ENCODE results near the gene KIRREL3.

The KIRREL3 gene

DNA sequence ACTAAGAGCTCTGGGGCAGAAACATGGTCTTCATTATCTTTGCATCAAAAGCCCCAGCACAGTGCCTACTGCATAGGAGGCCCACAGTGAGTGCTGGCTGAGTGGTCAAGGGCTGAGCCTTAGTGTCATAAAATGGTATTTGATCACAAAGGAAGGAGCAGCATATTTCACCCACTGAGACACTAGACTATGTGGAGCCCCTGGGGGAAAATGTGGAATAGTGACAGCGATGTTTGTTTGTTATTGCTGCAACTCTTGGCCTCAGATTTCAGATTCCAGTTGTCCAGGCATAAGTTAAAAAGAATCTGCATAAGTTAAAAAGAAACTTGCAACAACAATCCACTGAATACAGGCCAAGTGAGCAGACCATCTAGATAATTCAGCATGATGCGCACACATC, 7.0 kb downstream of the KIRREL3 start:
- no peak overlapping the region for H3K27ac ChIP-seq
- no peaks in the 10 kb centered on the region for H3K4me1 ChIP-seq (ENCODE audit: control insufficient read depth in 1 of 2, insufficient read depth in 1 of 2, low read depth in 1 of 2, low read length in 1 of 2)
- H3K9me3 ChIP-seq, result no peaks in the 10 kb centered on the region
- H3K27me3 ChIP-seq, result peaks cover 83% of the 10 kb centered on the region
- TF ChIP-seq, protein P1, sequence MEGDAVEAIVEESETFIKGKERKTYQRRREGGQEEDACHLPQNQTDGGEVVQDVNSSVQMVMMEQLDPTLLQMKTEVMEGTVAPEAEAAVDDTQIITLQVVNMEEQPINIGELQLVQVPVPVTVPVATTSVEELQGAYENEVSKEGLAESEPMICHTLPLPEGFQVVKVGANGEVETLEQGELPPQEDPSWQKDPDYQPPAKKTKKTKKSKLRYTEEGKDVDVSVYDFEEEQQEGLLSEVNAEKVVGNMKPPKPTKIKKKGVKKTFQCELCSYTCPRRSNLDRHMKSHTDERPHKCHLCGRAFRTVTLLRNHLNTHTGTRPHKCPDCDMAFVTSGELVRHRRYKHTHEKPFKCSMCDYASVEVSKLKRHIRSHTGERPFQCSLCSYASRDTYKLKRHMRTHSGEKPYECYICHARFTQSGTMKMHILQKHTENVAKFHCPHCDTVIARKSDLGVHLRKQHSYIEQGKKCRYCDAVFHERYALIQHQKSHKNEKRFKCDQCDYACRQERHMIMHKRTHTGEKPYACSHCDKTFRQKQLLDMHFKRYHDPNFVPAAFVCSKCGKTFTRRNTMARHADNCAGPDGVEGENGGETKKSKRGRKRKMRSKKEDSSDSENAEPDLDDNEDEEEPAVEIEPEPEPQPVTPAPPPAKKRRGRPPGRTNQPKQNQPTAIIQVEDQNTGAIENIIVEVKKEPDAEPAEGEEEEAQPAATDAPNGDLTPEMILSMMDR (IDR thresholded peaks at IDR 0.05), result no peak
- no peaks in the 10 kb centered on the region for H3K36me3 ChIP-seq
- H3K4me3 ChIP-seq (ENCODE audit: low read depth in 1 of 2, low read length in 1 of 2), result no peak overlapping the region

DNA sequence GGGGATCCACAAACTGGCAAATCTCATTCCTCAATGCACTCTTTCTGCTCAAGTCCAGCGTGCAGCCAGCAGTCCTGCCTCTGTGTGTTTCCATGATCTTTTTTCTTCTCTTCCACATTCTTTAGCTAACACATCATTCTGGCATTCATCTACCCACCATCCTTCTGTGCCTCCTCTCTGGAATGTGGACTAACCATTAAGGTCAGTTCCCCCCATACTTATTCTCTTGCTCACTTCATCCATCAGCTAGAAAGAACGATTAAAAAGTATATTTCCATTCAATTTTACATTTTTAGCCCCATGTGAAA, 7.8 kb downstream of the KIRREL3 start:
- peaks cover 83% of the 10 kb centered on the region for H3K27me3 ChIP-seq
- no peaks in the 10 kb centered on the region for H3K36me3 ChIP-seq
- H3K4me3 ChIP-seq (ENCODE audit: low read depth in 1 of 2, low read length in 1 of 2), result no peak overlapping the region
- no peak overlapping the region for H3K27ac ChIP-seq
- no peaks in the 10 kb centered on the region for H3K4me1 ChIP-seq (ENCODE audit: control insufficient read depth in 1 of 2, insufficient read depth in 1 of 2, low read depth in 1 of 2, low read length in 1 of 2)
- TF ChIP-seq, protein P1 (IDR thresholded peaks at IDR 0.05), result no peak
- H3K9me3 ChIP-seq, result no peaks in the 10 kb centered on the region

DNA sequence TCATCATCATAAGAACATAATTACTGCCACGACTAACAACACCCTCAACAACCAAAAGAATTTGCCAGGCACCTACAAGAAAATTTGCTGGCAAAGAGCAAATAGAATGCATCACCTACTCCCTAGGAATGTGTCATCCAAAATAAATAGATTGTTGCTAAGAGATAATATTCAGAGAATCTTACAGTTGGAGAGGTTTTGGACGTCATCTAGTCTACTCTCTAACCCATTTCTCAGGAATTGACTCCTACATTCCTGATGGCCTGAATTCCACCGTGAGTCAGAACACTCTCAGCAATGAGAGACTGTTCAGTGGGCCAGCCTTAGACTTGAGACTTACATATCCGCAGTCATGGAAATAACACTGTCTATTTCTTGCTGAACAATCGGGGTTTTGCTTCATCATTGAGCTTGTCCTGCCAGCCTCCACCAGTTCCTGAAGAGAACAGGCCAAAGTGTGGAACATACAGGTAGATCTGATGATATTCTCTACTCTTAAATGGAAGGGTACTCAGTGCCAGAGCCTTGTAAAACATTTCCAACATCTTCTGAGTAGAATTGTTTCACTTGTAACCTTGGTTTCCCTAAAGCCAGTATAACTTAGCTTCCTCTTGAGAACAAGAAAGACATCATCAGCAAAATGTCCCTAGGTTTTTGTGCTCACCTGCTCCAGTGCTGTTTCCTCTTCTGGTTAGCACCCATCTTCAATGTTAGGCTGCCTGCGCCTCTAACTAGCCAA, 8.3 kb downstream of the KIRREL3 start:
- no peaks in the 10 kb centered on the region for H3K4me1 ChIP-seq (ENCODE audit: control insufficient read depth in 1 of 2, insufficient read depth in 1 of 2, low read depth in 1 of 2, low read length in 1 of 2)
- H3K36me3 ChIP-seq, result no peaks in the 10 kb centered on the region
- no peak overlapping the region for H3K4me3 ChIP-seq (ENCODE audit: low read depth in 1 of 2, low read length in 1 of 2)
- H3K27me3 ChIP-seq, result peaks cover 81% of the 10 kb centered on the region
- no peaks in the 10 kb centered on the region for H3K9me3 ChIP-seq
- no peak overlapping the region for H3K27ac ChIP-seq
- TF ChIP-seq, protein P1 (IDR thresholded peaks at IDR 0.05), result no peak

DNA sequence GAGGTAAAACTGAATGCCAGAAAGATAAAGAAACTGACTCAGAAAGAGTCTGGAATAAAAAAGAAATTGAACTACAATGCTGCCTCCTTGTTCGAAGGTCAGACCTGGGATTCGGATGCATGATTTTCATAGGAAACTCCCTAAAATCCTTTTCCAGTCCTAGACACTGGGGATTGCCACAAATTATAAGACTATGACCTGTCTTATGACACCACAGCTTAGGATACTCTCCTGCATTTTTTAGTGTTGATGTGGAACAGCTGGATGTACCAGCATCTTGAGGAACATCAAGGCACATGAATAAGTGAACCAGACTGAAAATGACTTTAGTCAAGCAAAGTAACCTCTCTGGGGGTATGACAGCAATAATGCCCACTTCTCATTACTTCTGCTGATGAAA, 9.0 kb downstream of the KIRREL3 start:
- Histone ChIP-seq H3K4me1 (ENCODE audit: control insufficient read depth in 1 of 2, insufficient read depth in 1 of 2, low read depth in 1 of 2, low read length in 1 of 2) (no peaks in the 10 kb centered on the region), H3K36me3 (no peaks in the 10 kb centered on the region), H3K4me3 (ENCODE audit: low read depth in 1 of 2, low read length in 1 of 2) (no peak overlapping the region), H3K27ac (no peak overlapping the region), H3K9me3 (no peaks in the 10 kb centered on the region), H3K27me3 (peaks cover 81% of the 10 kb centered on the region)
- TF ChIP-seq, protein P1 (IDR thresholded peaks at IDR 0.05), result no peak

DNA sequence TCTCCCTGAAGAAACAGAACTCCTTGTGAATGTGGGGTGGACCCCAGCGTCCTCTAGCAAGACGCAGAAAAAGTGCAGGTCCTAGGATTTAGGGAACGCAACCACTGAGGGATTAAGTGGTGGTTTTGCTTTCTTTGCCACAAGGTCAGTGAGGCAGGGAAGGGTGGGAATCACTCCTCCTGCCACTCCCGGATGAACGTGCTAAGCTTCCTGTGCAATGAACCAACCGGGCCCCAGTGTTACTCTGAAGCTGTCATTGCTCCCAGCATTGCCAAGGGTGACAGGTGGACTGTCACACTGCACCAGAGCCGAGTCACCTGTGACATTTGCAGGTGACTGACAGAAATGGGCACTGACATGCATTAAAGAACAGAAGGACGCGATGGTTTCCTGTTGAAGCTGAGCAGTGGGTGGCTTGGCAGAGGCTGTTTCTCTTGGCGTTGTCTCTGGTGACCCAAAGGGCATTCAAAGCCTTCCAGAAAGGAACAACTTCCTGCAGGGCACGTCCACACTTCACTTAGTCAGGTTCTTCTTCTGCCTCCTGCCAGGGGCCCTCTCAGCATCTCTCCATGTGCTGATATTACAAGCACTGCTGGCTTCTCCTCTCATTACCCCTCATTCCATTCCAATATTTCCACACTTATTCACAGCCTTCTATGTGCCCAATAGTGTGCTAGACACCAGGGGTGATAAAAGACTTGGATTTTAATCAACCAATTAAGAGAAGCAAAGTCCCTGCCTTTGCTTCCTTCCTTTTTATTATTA, 9.7 kb downstream of the KIRREL3 start:
- TF ChIP-seq, protein P1 (IDR thresholded peaks at IDR 0.05), result no peak
- Histone ChIP-seq H3K4me1 (ENCODE audit: control insufficient read depth in 1 of 2, insufficient read depth in 1 of 2, low read depth in 1 of 2, low read length in 1 of 2) (no peaks in the 10 kb centered on the region), H3K27ac (no peak overlapping the region), H3K36me3 (no peaks in the 10 kb centered on the region), H3K9me3 (no peaks in the 10 kb centered on the region), H3K27me3 (peaks cover 82% of the 10 kb centered on the region), H3K4me3 (ENCODE audit: low read depth in 1 of 2, low read length in 1 of 2) (no peak overlapping the region)

Data from neutrophil (primary cell).